ENCODE results near the gene SLAMF9.

The SLAMF9 gene

GRCh38 chr1:159920651-159921050 is 33.4 kb downstream of the SLAMF9 start:
- Mint-ChIP-seq H3K9me3 (no peaks in the 10 kb centered on the region), H3K27me3 (no peaks in the 10 kb centered on the region), H3K27ac (peak overlapping the region; percentile 100), H3K36me3 (peaks cover 36% of the 10 kb centered on the region), H3K4me3 (peak overlapping the region; percentile 89), H3K4me1 (peaks cover 54% of the 10 kb centered on the region)
- DNase-seq (ENCODE audit: low spot score in 2 of 2) (no peak), ATAC-seq (ENCODE audit: low read depth) (no peak)

DNA sequence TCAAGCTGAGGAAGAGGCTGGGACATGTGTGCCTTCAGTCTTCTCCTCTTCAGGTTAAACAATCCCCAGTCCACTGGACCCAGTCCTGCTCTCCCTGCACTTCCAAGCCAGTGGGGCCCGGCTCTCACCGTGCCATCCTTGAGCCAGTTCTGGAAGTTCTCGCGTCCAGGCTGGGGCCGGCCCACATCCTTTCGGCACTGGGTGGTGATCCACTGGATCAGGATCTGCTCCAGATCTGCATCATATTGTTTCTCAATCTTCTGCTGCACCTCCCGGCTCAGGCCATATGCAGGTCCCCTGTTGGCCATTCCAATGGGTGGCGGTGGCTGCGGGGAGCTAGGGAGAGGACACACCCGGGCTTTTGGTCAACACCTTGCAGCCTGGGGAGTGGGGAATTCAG is 33.8 kb downstream of the SLAMF9 start:
- no peak overlapping the region for H3K4me3 Mint-ChIP-seq
- no peaks in the 10 kb centered on the region for H3K27me3 Mint-ChIP-seq
- H3K4me1 Mint-ChIP-seq = peaks cover 50% of the 10 kb centered on the region
- DNase-seq (ENCODE audit: low spot score in 2 of 2) (no peak), ATAC-seq (ENCODE audit: low read depth) (no peak)
- no peaks in the 10 kb centered on the region for H3K9me3 Mint-ChIP-seq
- peak overlapping the region; percentile 100 for H3K27ac Mint-ChIP-seq
- H3K36me3 Mint-ChIP-seq = peaks cover 34% of the 10 kb centered on the region

DNA sequence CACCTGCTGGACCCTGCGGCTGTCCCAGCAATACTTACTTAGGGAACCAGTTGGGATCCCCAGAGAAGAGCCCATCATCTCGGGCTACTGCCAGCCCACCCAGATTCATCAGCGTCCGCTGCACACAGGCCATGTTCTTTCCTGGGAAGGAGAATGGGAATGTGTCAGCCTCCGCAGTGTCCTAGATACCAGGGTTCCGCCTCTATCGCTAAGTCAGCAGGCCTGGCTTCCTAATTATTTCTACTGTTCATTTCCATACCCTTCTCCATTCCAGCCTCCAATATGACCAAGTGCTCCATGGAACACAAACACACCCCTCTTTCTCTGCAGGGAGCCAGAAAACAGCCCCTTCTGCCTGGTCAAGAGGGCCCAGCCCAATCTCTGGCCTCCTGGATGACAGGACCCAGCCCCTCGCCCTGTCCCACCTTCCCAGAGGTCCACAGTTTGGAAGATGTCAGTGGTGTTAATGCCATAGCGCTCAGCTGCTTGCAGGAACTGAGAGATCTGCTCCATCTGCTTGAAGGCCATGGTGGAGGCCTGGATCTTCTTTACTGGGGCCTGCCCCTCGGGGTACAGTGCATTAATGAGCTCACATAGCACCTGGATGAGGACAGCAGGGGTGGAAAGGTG is 34.7 kb downstream of the SLAMF9 start:
- Mint-ChIP-seq H3K27me3 (no peaks in the 10 kb centered on the region), H3K36me3 (peaks cover 34% of the 10 kb centered on the region), H3K27ac (peak overlapping the region; percentile 100), H3K9me3 (no peaks in the 10 kb centered on the region), H3K4me1 (peaks cover 52% of the 10 kb centered on the region), H3K4me3 (no peak overlapping the region)
- no peak for ATAC-seq (ENCODE audit: low read depth)
- no peak for DNase-seq (ENCODE audit: low spot score in 2 of 2)

- H3K27me3 Mint-ChIP-seq = no peaks in the 10 kb centered on the region
- no peaks in the 10 kb centered on the region for H3K9me3 Mint-ChIP-seq
- DNase-seq (ENCODE audit: low spot score in 2 of 2) (no peak), ATAC-seq (ENCODE audit: low read depth) (no peak)
- peaks cover 30% of the 10 kb centered on the region for H3K36me3 Mint-ChIP-seq
- peak overlapping the region; percentile 100 for H3K27ac Mint-ChIP-seq
- no peak overlapping the region for H3K4me3 Mint-ChIP-seq
- H3K4me1 Mint-ChIP-seq = peaks cover 55% of the 10 kb centered on the region
Measured at GRCh38 chr1:159918352-159919200, 35.5 kb downstream of the SLAMF9 start.

GRCh38 chr1:159917533-159918351 is 36.3 kb downstream of the SLAMF9 start:
- no peaks in the 10 kb centered on the region for H3K9me3 Mint-ChIP-seq
- peaks cover 52% of the 10 kb centered on the region for H3K4me1 Mint-ChIP-seq
- H3K36me3 Mint-ChIP-seq = peaks cover 30% of the 10 kb centered on the region
- H3K27ac Mint-ChIP-seq = peak overlapping the region; percentile 97
- H3K4me3 Mint-ChIP-seq = peak overlapping the region; percentile 4
- ATAC-seq (ENCODE audit: low read depth) (no peak), DNase-seq (ENCODE audit: low spot score in 2 of 2) (no peak)
- H3K27me3 Mint-ChIP-seq = no peaks in the 10 kb centered on the region

DNA sequence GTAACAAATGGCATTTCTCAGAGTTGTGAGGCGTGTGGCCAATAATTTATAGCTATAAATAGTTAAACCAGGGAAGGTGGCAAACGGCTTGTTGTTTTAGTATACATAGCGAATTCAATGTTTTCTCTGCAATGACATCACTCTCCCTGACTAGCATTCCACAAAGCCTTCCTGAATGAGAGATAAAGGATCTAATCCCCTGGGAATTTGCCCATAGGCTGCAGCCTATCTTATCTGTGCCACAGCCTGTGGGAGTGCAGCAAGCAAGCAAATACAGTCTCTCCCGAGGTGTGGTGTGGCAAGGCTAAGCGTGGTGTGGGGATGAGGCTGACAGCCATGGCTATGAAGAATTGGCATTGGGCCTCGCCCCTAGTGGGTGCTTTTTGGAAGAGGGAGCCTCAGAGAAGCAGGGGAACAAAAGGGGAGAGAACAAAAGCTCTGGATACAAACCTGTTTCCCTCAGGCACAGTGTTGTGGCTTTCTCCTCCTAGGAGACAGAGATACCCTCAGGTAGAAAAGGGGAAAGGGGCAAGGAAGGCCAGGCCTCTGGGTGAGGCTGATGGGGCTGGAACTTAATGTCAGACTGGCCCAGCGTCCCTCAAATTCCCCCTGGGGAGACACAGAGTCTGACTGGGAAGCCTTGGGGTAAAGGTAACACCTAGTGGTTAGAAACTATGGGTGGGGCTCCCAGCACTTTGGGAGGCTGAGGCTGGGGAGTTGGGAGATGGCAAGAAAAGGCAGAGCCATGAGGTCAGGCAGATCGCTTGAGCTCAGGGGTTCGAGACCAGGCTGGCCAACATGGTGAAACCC is 37.6 kb downstream of the SLAMF9 start:
- no peak for ATAC-seq (ENCODE audit: low read depth)
- Mint-ChIP-seq H3K9me3 (no peaks in the 10 kb centered on the region), H3K27ac (peak overlapping the region; percentile 97), H3K4me1 (peaks cover 54% of the 10 kb centered on the region), H3K27me3 (no peaks in the 10 kb centered on the region), H3K4me3 (no peak overlapping the region), H3K36me3 (peaks cover 30% of the 10 kb centered on the region)
- no peak for DNase-seq (ENCODE audit: low spot score in 2 of 2)

DNA sequence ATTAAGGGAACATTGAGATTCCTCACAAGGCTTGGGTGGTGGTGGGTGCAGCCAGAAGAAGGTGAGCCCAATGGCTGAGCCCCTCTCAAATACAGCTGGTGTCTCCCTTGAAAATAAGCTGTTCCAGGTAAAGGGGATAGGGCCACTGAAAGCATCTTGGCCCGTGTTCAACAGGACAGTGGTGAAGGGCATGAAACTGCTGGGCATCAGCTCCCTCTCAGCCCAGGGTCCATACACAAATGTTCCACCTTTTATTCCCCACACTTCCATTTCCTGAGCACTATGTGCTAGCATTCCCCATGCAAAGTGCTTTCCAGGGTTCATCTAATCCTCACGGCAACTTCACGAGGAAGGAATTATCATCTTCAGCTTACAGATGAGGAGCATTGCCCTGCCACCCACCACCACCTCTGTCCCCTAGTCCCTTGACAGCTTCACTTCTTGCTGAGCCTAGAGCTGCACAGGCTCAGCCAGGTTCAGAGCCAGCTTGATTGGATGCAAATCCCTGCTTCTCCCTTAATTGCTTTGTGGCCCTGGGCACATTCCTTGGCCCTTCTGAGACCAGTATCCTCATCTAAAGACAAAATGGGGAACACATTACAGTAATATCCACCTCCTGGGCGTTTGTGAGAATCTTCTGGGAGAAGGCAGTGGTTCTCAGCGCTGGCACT is 38.3 kb downstream of the SLAMF9 start:
- no peaks in the 10 kb centered on the region for H3K27me3 Mint-ChIP-seq
- H3K9me3 Mint-ChIP-seq = no peaks in the 10 kb centered on the region
- no peak overlapping the region for H3K4me3 Mint-ChIP-seq
- H3K27ac Mint-ChIP-seq = peak overlapping the region; percentile 97
- DNase-seq (ENCODE audit: low spot score in 2 of 2) (no peak), ATAC-seq (ENCODE audit: low read depth) (no peak)
- peaks cover 29% of the 10 kb centered on the region for H3K36me3 Mint-ChIP-seq
- peaks cover 54% of the 10 kb centered on the region for H3K4me1 Mint-ChIP-seq

DNA sequence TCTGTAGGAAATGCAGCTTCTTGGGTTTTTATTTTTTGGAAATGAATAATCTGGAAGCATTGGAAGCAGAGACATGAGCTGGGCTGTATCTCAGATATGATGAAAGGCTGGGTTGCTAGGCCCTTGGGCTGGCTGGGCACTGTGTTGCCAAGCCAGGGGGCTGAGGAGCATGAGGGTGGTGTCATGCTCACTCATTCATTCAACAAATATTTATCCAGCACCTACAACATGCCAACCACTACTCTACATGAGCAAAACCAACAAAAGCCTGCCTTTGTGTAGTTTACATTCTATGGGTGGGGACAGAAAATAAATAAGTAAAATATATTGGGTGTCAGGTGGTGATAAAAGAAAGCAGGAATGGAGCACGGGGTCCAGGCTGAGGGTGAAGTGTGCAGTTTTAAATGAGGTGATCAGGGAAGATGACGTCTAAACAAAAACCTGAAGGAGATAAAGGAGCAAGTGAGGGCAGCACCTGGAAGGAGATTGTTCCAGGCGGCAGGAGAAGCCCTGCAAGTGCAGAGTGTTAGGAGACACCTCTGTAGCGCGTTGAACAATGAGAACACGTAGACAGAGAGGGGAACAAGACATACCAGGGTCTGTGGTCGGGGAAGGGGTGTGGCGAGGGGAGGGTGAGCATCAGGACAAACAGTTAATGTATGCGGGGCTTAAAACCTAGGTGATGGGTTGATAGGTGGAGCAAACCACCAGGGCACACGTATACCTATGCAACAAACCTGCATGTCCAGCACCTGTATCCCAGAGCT is 39.6 kb downstream of the SLAMF9 start:
- H3K27ac Mint-ChIP-seq = peak overlapping the region; percentile 97

GRCh38 chr1:159913451-159914192 is 40.4 kb downstream of the SLAMF9 start:
- DNase-seq (ENCODE audit: low spot score in 2 of 2) (no peak), ATAC-seq (ENCODE audit: low read depth) (no peak)
- H3K4me1 Mint-ChIP-seq = peaks cover 53% of the 10 kb centered on the region
- peak overlapping the region; percentile 97 for H3K27ac Mint-ChIP-seq
- no peak overlapping the region for H3K4me3 Mint-ChIP-seq
- no peaks in the 10 kb centered on the region for H3K27me3 Mint-ChIP-seq
- H3K9me3 Mint-ChIP-seq = no peaks in the 10 kb centered on the region
- H3K36me3 Mint-ChIP-seq = peaks cover 19% of the 10 kb centered on the region

More for the DNA sequence above, 39.6 kb downstream of the SLAMF9 start:
- H3K36me3 Mint-ChIP-seq = peaks cover 20% of the 10 kb centered on the region
- DNase-seq (ENCODE audit: low spot score in 2 of 2) (no peak), ATAC-seq (ENCODE audit: low read depth) (no peak)
- H3K4me1 Mint-ChIP-seq = peaks cover 53% of the 10 kb centered on the region
- H3K9me3 Mint-ChIP-seq = no peaks in the 10 kb centered on the region
- no peak overlapping the region for H3K4me3 Mint-ChIP-seq
- H3K27me3 Mint-ChIP-seq = no peaks in the 10 kb centered on the region

GRCh38 chr1:159911326-159912070 is 42.5 kb downstream of the SLAMF9 start:
- ATAC-seq (ENCODE audit: low read depth) = no peak
- no peaks in the 10 kb centered on the region for H3K27me3 Mint-ChIP-seq
- H3K4me3 Mint-ChIP-seq = no peak overlapping the region

DNA sequence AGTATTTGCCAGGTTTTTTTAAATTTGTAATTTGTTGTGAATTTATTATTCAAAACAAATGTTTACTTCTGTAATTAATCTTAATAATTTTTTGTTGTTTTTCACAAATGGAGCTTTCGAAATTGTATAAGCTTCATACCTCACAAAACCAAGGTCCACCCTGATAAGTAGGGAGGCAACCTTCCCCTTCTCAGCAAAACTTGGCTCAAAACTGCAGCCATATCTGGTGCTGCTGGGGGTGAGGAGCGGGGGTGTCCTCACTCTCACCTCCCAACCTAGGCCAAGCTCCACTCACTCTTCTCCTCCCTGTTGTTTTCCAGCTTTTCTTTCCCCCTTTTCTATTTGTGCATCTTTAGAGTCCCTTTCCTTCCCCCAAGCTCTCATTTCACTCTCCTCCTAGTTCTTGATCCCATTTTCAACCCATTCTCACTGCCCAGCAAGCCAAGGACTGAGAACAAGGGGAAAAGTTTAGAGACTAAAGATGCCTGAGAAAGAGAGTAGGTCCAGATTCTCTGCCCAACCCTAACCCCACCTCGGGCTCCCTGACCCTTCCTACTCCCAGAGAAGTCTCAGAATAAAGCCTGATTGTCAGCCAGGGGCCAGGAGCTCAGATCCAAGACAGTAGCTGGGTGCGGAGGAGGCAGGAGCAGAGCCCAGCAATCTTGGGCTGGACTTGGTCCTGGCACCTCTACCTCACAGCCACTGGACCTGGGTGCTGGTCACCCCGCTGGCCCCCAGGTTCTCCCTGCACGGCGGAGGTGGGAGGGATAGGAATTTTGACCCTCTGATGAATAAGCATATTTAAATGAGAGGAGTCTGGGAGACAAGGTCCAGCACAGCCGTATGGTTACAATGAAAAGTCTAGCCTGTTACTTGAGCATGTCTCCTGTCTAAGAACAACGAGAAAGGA is 45.8 kb downstream of the SLAMF9 start:
- no peak for ATAC-seq (ENCODE audit: low read depth)

More at GRCh38 chr1:159911326-159912070, 42.5 kb downstream of the SLAMF9 start:
- no peaks in the 10 kb centered on the region for H3K9me3 Mint-ChIP-seq
- no peak for DNase-seq (ENCODE audit: low spot score in 2 of 2)
- H3K36me3 Mint-ChIP-seq = peaks cover 6% of the 10 kb centered on the region
- peaks cover 41% of the 10 kb centered on the region for H3K4me1 Mint-ChIP-seq
- H3K27ac Mint-ChIP-seq = peak overlapping the region; percentile 97

More for the DNA sequence above, 45.8 kb downstream of the SLAMF9 start:
- H3K9me3 Mint-ChIP-seq = no peaks in the 10 kb centered on the region
- H3K27ac Mint-ChIP-seq = peak overlapping the region; percentile 97
- H3K4me1 Mint-ChIP-seq = peaks cover 26% of the 10 kb centered on the region
- H3K27me3 Mint-ChIP-seq = no peaks in the 10 kb centered on the region
- no peak overlapping the region for H3K4me3 Mint-ChIP-seq
- H3K36me3 Mint-ChIP-seq = no peaks in the 10 kb centered on the region
- no peak for DNase-seq (ENCODE audit: low spot score in 2 of 2)

All from memory B cell (primary cell).